Measurements from ENCODE around the gene MGAT4A.
"Not testable (repeated sequence)": the region's sequence is repeated elsewhere in the genome, so short reads cannot be mapped to it uniquely, and the experiment has no call there.

The MGAT4A gene

GRCh38 chr2:98607741-98608115 lies 123.2 kb downstream of the MGAT4A start:
- DNase-seq (ENCODE audit: low read depth, low spot score), result no peak

DNA sequence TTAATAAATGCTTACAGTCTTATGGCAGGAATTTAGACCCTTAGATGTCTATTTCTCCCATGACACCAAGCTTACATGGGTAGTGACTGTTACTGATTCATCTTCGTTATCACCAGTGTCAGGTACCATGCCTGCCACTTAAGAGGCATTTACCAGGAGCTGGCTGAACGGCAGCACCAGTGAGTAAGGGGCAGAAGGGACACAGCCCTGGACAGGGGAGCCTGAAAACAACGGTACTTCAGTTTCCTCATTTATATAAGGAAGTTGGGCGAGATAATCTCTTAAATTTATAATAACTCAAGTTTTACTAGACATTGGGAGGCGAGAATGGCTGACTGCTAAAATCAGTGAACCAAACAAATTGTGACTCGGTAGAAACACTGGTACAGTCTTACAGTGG lies 123.8 kb downstream of the MGAT4A start:
- no peak for DNase-seq (ENCODE audit: low read depth, low spot score)

GRCh38 chr2:98606431-98606830 lies 124.5 kb downstream of the MGAT4A start:
- no peak for DNase-seq (ENCODE audit: low read depth, low spot score)

DNA sequence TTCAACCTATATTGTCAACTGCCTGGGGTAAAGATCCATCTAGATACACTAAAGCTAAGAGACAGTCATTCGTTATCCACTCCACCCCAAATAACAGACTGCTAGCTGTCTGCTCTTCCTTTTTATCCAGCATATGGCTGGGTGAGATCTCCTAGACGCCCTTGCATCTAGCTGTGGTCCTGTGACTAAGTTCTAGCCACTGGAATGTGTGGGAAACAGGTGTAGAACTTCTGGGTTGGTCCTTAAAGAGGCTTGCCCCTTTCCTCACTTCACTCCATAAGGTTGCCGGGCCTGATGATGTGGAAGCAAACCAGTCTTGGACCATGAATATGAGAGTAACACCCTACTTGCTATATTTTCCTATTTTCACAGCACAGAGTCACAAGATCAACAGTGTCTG lies 125.9 kb downstream of the MGAT4A start:
- DNase-seq (ENCODE audit: low read depth, low spot score), result no peak

DNA sequence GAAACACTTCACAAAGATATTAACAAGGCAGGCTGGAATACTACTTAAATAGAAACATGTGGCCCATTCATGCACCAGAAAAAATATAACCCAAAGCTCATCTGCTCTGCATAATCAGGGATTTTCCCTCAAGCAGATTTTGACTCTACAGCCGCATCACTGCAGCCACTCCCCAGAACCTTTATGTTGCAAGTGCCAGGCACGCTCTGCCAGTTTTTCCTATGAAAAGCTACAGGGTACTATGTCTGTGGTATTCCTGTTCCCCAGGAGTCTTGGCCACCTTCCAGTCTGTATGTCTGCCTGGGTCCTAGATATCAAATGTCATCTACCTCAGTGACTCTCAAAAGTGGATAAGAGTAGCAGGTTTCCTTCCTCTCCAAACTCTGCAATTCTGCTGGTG lies 126.4 kb downstream of the MGAT4A start:
- DNase-seq (ENCODE audit: low read depth, low spot score), result no peak

DNA sequence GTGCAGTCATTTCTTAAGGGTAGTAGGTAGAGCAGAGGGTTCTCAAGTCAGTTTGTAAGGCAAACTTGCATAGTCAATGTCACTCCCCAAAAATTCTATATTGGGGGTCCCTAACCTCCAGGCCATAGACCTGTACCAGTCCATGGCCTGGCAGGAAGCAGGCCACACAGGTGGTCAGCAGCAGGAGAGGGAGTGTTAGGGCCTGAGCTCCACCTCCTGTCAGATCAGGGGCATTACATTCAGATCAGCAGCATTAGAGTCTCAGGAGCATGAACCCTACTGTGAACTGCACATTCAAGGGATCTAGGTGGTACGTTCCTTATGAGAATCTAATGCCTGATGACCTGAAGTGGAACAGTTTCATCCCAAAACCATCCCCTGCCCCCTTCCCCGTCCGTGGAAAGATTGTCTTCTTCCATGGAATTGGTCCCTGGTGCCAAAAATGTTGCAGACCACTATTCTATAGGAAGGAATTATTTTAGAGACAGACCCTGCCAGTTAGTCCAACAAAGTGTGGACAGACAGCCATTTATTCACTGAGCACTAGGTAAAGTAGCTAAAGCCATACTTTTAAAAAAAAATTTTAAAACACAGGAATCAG lies 129.3 kb downstream of the MGAT4A start:
- DNase-seq (ENCODE audit: low read depth, low spot score), result no peak

GRCh38 chr2:98598781-98599428 lies 132.0 kb downstream of the MGAT4A start:
- DNase-seq (ENCODE audit: low read depth, low spot score), result no peak

DNA sequence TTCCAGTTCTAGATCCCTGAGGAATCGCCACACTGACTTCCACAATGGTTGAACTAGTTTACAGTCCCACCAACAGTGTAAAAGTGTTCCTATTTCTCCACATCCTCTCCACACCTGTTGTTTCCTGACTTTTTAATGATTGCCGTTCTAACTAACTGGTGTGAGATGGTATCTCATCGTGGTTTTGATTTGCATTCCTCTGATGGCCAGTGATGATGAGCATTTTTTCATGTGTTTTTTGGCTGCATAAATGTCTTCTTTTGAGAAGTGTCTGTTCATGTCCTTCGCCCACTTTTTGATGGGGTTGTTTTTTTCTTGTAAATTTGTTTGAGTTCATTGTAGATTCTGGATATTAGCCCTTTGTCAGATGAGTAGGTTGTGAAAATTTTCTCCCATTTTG lies 136.3 kb downstream of the MGAT4A start:
- not testable (repeated sequence) for DNase-seq (ENCODE audit: low read depth, low spot score)

DNA sequence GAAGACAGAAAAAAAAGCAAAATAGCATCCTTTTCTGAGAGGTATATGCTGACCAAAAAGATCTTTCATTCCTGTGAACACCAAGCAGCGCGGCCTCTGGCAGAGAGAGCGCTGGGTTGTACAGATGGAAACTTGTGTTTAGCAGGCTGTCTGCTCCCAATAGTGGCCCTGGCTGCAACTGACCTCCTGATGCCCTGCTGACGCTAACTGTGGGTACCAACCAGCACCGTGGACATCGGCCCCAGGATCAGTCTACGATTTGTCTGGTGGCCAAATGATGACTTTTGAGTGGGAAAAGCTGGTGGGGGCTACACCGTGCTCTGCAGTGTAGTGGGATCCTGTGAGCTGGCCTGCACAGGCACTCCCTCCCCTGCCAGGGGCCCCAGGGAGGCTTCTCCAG lies 138.4 kb downstream of the MGAT4A start:
- DNase-seq (ENCODE audit: low read depth, low spot score), result no peak

DNA sequence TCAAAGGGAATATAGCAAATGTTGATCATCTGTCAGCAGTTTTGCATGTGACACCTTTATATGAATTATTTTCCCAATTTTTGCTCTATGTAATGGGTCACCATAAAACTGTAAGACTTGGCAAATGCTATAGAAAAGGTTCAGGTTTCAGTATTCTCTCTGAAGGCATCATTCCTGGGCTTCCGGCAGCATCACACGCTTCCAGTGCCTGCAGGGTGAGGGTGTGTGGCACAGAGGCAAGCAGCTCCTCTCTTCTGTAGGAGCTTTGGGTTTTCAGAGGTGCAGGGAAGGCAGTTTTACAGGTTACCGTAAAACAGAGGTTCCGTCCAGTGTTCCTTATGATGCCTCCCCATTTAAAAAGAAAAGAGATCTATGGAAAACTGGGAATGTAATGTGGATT lies 141.4 kb downstream of the MGAT4A start:
- DNase-seq (ENCODE audit: low read depth, low spot score), result no peak

GRCh38 chr2:98588880-98589431 lies 142.0 kb downstream of the MGAT4A start:
- no peak for DNase-seq (ENCODE audit: low read depth, low spot score)

- DNase-seq (ENCODE audit: low read depth, low spot score), result no peak
Measured at GRCh38 chr2:98586551-98587140, 144.3 kb downstream of the MGAT4A start.

DNA sequence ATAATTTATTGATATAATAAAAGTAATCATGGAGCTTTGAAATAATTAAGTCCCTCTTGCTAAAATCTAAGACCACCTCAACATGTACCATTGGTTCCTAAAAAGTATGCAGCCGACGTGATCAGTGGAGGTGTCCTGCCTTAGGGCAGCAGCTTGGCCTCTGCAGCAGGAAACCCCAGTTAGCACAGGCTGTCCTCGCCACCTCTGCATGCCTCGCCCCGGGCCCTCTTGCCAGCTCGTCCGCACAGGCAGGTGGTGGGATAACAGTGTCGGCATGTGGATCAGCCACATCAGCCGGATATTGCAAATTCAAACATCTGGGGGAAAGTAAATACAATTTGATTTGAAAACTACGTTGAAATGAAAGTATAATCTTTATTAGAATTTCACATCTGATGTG lies 145.5 kb downstream of the MGAT4A start:
- DNase-seq (ENCODE audit: low read depth, low spot score), result no peak

DNA sequence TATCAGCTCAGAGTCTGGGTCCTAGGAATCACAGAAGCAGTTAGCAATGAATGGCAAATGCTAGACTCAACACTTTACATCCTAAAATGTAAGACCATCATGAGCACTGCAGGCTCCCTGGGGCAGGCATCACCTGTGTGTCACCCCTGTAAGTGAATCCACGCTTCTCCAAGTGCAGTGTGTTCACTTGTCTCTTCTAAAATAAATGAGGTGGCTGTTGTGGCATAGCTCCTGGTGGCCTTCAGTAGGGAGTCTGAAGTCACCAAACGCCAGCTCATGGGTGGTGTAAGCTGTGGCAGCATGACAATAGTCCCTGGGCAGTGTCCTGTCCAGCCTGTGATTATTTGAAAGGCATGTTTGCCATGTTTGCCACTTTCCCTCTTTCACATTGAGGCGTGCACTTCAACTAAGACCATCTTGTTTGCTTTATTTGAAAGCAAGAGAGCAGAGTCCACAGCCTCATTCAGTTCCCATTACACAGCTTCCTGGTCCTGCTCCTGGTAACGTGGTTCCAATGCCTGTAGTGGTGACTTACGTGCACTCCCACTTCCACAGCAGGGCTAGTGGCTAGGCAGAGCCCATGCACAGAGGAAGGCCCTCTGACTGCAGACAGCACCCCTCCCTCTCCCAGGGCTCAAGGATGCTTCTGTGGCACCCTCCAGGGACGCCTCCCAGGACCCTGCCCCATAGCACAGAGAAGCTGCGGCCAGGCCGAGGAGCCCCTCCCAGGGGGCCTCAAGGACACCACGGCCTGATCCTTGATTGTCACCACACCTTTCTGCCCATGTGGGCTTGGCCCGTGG lies 146.9 kb downstream of the MGAT4A start:
- DNase-seq (ENCODE audit: low read depth, low spot score), result no peak

DNA sequence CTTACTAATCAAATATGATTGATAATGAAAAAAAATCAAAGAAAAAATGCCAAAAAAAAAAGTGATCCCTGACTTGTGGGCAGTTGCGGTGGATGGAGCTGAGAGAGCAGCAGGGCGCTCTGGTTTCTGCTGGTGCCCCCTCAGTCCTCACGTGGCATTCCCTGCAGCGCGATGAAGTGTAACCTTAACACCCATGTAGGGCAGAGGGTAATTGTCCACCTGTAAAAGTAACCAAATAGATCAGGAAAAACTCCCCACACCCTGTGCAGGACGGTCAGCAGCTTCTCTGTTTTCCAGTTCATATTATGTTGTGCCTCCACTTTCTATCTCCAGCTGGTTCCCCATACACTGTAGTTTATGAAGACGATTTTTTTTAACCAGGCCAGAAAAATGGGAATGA lies 147.7 kb downstream of the MGAT4A start:
- DNase-seq (ENCODE audit: low read depth, low spot score), result no peak

DNA sequence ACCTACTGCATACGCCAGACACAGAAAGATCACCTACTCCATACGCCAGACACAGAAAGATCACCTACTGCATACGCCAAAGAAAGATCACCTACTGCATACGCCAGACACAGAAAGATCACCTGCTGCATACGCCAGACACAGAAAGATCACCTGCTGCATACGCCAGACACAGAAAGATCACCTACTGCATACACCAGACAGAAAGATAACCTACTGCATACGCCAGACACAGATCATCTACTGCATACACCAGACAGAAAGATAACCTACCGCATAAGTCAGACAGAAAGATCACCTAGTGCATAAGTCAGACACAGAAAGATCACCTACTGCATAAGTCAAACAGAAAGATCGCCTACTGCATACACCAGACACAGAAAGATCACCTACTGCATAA lies 148.4 kb downstream of the MGAT4A start:
- no peak for DNase-seq (ENCODE audit: low read depth, low spot score)

- DNase-seq (ENCODE audit: low read depth, low spot score), result no peak
Measured at GRCh38 chr2:98580656-98581284, 150.2 kb downstream of the MGAT4A start.

- no peak for DNase-seq (ENCODE audit: low read depth, low spot score)
Measured at GRCh38 chr2:98579926-98580325, 151.0 kb downstream of the MGAT4A start.

- no peak for DNase-seq (ENCODE audit: low read depth, low spot score)
Measured at GRCh38 chr2:98578231-98578630, 152.7 kb downstream of the MGAT4A start.

GRCh38 chr2:98577313-98577712 lies 153.6 kb downstream of the MGAT4A start:
- no peak for DNase-seq (ENCODE audit: low read depth, low spot score)

GRCh38 chr2:98576666-98577312 lies 154.1 kb downstream of the MGAT4A start:
- DNase-seq (ENCODE audit: low read depth, low spot score), result no peak
